Measurements from ENCODE around the gene MECR. TPM values are rescaled to one million over a fixed set of nuclear protein-coding genes. Genes with fewer than 3 reads are reported as not detected.

Gene MECR
- total and polyA plus RNA-seq, 2 experiments from 2014 or later = 25.7 to 32.3 TPM

- Mint-ChIP-seq H3K27ac (peak overlapping the region; percentile 94), H3K36me3 (ENCODE audit: low read depth) (peaks cover 41% of the 10 kb centered on the region), H3K4me3 (peak overlapping the region; percentile 97), H3K27me3 (ENCODE audit: insufficient read depth, low read depth, poor library complexity) (peaks cover 6% of the 10 kb centered on the region), H3K4me1 (peaks cover 40% of the 10 kb centered on the region), H3K9me3 (no peaks in the 10 kb centered on the region)
- Histone ChIP-seq H2AFZ (no peak overlapping the region), H3K27ac (ENCODE audit: low read depth) (peak overlapping the region; percentile 98), H3F3A (replicated peaks; ENCODE audit: low read depth) (0 out of 2 replicates have a peak, but pooled peaks cover 10% of the 10 kb centered on the region), H3K4me1 (ENCODE audit: insufficient read depth) (peaks cover 28% of the 10 kb centered on the region), H4K20me1 (replicated peaks; ENCODE audit: insufficient read depth) (peaks cover 32% of the 10 kb centered on the region), H3K9me2 (ENCODE audit: insufficient read depth) (no peaks in the 10 kb centered on the region), H3K79me2 (replicated peaks; ENCODE audit: insufficient read depth) (peaks cover 56% of the 10 kb centered on the region), H3K36me3 (ENCODE audit: insufficient read depth) (peaks cover 6% of the 10 kb centered on the region; the same call in 1 of the 2 replicates), H3K4me3 (peak overlapping the region; percentile 88), H3K27me3 (ENCODE audit: insufficient read depth) (no peaks in the 10 kb centered on the region), H3K4me2 (peak overlapping the region; percentile 96)
- ATAC-seq = peak; percentile 14; the same call in 2 of the 3 replicates
- DNase-seq (ENCODE audit: low spot score) = peak; percentile 53
- TF ChIP-seq EZH2phosphoT487 (IDR thresholded peaks at IDR 0.05; ENCODE audit: unreplicated experiment) (no peak), POLR2AphosphoS5 (IDR thresholded peaks at IDR 0.05; ENCODE audit: low read depth) (no peak), CREB1 (CRISPR knock-in tag; IDR thresholded peaks at IDR 0.05; ENCODE audit: low read depth) (no peak), JUNB (IDR thresholded peaks at IDR 0.05; ENCODE audit: unreplicated experiment) (no peak), STAT1 (IDR thresholded peaks at IDR 0.05; ENCODE audit: unreplicated experiment) (no peak), NANOG (IDR thresholded peaks at IDR 0.05; ENCODE audit: borderline replicate concordance) (no peak), CTCF (conservative IDR thresholded peaks at IDR 0.05; ENCODE audit: low read depth in 2 of 2) (no peak), ZNF114 (CRISPR knock-in tag; IDR thresholded peaks at IDR 0.05) (no peak), EZH2 (IDR thresholded peaks at IDR 0.05; ENCODE audit: low read depth, unreplicated experiment) (no peak), ZNF331 (CRISPR knock-in tag; IDR thresholded peaks at IDR 0.05; ENCODE audit: low read depth) (no peak)
- TF ChIP-seq, protein P1, sequence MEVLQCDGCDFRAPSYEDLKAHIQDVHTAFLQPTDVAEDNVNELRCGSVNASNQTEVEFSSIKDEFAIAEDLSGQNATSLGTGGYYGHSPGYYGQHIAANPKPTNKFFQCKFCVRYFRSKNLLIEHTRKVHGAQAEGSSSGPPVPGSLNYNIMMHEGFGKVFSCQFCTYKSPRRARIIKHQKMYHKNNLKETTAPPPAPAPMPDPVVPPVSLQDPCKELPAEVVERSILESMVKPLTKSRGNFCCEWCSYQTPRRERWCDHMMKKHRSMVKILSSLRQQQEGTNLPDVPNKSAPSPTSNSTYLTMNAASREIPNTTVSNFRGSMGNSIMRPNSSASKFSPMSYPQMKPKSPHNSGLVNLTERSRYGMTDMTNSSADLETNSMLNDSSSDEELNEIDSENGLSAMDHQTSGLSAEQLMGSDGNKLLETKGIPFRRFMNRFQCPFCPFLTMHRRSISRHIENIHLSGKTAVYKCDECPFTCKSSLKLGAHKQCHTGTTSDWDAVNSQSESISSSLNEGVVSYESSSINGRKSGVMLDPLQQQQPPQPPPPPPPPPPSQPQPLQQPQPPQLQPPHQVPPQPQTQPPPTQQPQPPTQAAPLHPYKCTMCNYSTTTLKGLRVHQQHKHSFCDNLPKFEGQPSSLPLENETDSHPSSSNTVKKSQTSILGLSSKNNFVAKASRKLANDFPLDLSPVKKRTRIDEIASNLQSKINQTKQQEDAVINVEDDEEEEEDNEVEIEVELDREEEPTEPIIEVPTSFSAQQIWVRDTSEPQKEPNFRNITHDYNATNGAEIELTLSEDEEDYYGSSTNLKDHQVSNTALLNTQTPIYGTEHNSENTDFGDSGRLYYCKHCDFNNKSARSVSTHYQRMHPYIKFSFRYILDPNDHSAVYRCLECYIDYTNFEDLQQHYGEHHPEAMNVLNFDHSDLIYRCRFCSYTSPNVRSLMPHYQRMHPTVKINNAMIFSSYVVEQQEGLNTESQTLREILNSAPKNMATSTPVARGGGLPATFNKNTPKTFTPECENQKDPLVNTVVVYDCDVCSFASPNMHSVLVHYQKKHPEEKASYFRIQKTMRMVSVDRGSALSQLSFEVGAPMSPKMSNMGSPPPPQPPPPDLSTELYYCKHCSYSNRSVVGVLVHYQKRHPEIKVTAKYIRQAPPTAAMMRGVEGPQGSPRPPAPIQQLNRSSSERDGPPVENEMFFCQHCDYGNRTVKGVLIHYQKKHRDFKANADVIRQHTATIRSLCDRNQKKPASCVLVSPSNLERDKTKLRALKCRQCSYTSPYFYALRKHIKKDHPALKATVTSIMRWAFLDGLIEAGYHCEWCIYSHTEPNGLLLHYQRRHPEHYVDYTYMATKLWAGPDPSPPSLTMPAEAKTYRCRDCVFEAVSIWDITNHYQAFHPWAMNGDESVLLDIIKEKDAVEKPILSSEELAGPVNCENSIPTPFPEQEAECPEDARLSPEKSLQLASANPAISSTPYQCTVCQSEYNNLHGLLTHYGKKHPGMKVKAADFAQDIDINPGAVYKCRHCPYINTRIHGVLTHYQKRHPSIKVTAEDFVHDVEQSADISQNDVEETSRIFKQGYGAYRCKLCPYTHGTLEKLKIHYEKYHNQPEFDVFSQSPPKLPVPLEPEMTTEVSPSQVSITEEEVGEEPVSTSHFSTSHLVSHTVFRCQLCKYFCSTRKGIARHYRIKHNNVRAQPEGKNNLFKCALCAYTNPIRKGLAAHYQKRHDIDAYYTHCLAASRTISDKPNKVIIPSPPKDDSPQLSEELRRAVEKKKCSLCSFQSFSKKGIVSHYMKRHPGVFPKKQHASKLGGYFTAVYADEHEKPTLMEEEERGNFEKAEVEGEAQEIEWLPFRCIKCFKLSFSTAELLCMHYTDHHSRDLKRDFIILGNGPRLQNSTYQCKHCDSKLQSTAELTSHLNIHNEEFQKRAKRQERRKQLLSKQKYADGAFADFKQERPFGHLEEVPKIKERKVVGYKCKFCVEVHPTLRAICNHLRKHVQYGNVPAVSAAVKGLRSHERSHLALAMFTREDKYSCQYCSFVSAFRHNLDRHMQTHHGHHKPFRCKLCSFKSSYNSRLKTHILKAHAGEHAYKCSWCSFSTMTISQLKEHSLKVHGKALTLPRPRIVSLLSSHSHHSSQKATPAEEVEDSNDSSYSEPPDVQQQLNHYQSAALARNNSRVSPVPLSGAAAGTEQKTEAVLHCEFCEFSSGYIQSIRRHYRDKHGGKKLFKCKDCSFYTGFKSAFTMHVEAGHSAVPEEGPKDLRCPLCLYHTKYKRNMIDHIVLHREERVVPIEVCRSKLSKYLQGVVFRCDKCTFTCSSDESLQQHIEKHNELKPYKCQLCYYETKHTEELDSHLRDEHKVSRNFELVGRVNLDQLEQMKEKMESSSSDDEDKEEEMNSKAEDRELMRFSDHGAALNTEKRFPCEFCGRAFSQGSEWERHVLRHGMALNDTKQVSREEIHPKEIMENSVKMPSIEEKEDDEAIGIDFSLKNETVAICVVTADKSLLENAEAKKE (CRISPR knock-in tag; IDR thresholded peaks at IDR 0.05) = no peak
- TF ChIP-seq, protein P2, sequence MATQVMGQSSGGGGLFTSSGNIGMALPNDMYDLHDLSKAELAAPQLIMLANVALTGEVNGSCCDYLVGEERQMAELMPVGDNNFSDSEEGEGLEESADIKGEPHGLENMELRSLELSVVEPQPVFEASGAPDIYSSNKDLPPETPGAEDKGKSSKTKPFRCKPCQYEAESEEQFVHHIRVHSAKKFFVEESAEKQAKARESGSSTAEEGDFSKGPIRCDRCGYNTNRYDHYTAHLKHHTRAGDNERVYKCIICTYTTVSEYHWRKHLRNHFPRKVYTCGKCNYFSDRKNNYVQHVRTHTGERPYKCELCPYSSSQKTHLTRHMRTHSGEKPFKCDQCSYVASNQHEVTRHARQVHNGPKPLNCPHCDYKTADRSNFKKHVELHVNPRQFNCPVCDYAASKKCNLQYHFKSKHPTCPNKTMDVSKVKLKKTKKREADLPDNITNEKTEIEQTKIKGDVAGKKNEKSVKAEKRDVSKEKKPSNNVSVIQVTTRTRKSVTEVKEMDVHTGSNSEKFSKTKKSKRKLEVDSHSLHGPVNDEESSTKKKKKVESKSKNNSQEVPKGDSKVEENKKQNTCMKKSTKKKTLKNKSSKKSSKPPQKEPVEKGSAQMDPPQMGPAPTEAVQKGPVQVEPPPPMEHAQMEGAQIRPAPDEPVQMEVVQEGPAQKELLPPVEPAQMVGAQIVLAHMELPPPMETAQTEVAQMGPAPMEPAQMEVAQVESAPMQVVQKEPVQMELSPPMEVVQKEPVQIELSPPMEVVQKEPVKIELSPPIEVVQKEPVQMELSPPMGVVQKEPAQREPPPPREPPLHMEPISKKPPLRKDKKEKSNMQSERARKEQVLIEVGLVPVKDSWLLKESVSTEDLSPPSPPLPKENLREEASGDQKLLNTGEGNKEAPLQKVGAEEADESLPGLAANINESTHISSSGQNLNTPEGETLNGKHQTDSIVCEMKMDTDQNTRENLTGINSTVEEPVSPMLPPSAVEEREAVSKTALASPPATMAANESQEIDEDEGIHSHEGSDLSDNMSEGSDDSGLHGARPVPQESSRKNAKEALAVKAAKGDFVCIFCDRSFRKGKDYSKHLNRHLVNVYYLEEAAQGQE (IDR thresholded peaks at IDR 0.05; ENCODE audit: unreplicated experiment) = no peak
- TF ChIP-seq, protein P3, sequence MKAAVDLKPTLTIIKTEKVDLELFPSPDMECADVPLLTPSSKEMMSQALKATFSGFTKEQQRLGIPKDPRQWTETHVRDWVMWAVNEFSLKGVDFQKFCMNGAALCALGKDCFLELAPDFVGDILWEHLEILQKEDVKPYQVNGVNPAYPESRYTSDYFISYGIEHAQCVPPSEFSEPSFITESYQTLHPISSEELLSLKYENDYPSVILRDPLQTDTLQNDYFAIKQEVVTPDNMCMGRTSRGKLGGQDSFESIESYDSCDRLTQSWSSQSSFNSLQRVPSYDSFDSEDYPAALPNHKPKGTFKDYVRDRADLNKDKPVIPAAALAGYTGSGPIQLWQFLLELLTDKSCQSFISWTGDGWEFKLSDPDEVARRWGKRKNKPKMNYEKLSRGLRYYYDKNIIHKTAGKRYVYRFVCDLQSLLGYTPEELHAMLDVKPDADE (IDR thresholded peaks at IDR 0.05) = no peak
Observed at GRCh38 chr1:29180497-29181412, 50.0 kb downstream of the MECR start.
